ENCODE results near the gene KLHL4.

The KLHL4 gene

GRCh38 chrX:87571964-87572363, 54.4 kb downstream of the KLHL4 start:
- TF ChIP-seq NFIC (IDR thresholded peaks at IDR 0.05) (no peak), CREB1 (IDR thresholded peaks at IDR 0.05; ENCODE audit: low read depth) (no peak), YY1 (IDR thresholded peaks at IDR 0.05; ENCODE audit: low read depth) (no peak), EP300 (IDR thresholded peaks at IDR 0.05; ENCODE audit: borderline replicate concordance) (no peak), ZBTB7A (IDR thresholded peaks at IDR 0.05; ENCODE audit: low read depth) (no peak), CEBPB (IDR thresholded peaks at IDR 0.05) (no peak)

DNA sequence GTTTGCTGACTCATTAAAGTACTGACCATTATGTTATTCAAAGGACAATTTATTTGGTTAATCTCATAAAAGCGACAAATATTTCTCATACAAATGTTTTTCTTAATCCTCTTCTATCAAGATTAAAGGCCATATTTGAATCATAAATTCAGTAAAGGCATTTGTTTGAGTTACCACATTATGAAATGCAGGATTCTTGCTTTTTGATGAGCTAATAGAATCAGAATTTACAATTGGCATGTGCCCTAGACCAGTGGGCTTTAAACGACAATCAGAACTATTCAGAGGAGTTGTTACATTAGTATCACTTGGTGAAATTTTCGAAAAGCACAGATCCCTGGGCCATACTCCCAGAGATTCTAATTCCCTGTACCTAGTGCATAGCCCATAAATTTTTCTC, 55.3 kb downstream of the KLHL4 start:
- TF ChIP-seq FOXM1 (IDR thresholded peaks at IDR 0.05; ENCODE audit: borderline replicate concordance, low read depth), result no peak
- TF ChIP-seq EP300 (IDR thresholded peaks at IDR 0.05; ENCODE audit: borderline replicate concordance), result no peak
- TF ChIP-seq CREB1 (IDR thresholded peaks at IDR 0.05; ENCODE audit: low read depth), result no peak
- TF ChIP-seq CEBPB (IDR thresholded peaks at IDR 0.05), result no peak

GRCh38 chrX:87578978-87579377, 61.4 kb downstream of the KLHL4 start:
- TF ChIP-seq MAX (IDR thresholded peaks at IDR 0.05) (no peak), ZBTB7A (IDR thresholded peaks at IDR 0.05; ENCODE audit: low read depth) (no peak), RAD21 (IDR thresholded peaks at IDR 0.05; ENCODE audit: low read depth) (peak; percentile 31)

- no peak for TF ChIP-seq ZBTB7A (IDR thresholded peaks at IDR 0.05; ENCODE audit: low read depth)
- no peak for TF ChIP-seq EGR1 (IDR thresholded peaks at IDR 0.05)
- TF ChIP-seq MAX (IDR thresholded peaks at IDR 0.05), result no peak
- TF ChIP-seq EP300 (IDR thresholded peaks at IDR 0.05; ENCODE audit: borderline replicate concordance), result no peak
- TF ChIP-seq TAF1 (IDR thresholded peaks at IDR 0.05; ENCODE audit: low read depth), result no peak
- no peak for TF ChIP-seq FOXM1 (IDR thresholded peaks at IDR 0.05; ENCODE audit: borderline replicate concordance, low read depth)
- no peak for TF ChIP-seq CEBPB (IDR thresholded peaks at IDR 0.05)
- TF ChIP-seq USF1 (IDR thresholded peaks at IDR 0.05), result no peak
- TF ChIP-seq, protein P1, sequence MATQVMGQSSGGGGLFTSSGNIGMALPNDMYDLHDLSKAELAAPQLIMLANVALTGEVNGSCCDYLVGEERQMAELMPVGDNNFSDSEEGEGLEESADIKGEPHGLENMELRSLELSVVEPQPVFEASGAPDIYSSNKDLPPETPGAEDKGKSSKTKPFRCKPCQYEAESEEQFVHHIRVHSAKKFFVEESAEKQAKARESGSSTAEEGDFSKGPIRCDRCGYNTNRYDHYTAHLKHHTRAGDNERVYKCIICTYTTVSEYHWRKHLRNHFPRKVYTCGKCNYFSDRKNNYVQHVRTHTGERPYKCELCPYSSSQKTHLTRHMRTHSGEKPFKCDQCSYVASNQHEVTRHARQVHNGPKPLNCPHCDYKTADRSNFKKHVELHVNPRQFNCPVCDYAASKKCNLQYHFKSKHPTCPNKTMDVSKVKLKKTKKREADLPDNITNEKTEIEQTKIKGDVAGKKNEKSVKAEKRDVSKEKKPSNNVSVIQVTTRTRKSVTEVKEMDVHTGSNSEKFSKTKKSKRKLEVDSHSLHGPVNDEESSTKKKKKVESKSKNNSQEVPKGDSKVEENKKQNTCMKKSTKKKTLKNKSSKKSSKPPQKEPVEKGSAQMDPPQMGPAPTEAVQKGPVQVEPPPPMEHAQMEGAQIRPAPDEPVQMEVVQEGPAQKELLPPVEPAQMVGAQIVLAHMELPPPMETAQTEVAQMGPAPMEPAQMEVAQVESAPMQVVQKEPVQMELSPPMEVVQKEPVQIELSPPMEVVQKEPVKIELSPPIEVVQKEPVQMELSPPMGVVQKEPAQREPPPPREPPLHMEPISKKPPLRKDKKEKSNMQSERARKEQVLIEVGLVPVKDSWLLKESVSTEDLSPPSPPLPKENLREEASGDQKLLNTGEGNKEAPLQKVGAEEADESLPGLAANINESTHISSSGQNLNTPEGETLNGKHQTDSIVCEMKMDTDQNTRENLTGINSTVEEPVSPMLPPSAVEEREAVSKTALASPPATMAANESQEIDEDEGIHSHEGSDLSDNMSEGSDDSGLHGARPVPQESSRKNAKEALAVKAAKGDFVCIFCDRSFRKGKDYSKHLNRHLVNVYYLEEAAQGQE (IDR thresholded peaks at IDR 0.05; ENCODE audit: low read depth), result no peak
- TF ChIP-seq NFIC (IDR thresholded peaks at IDR 0.05), result no peak
- TF ChIP-seq YY1 (IDR thresholded peaks at IDR 0.05; ENCODE audit: low read depth), result no peak
- TF ChIP-seq TEAD4 (IDR thresholded peaks at IDR 0.05), result no peak
- no peak for TF ChIP-seq RAD21 (IDR thresholded peaks at IDR 0.05; ENCODE audit: low read depth)
- TF ChIP-seq TCF12 (IDR thresholded peaks at IDR 0.05; ENCODE audit: low read depth), result no peak
- TF ChIP-seq CREB1 (IDR thresholded peaks at IDR 0.05; ENCODE audit: low read depth), result no peak
Observed at GRCh38 chrX:87580862-87581261, 63.3 kb downstream of the KLHL4 start.

DNA sequence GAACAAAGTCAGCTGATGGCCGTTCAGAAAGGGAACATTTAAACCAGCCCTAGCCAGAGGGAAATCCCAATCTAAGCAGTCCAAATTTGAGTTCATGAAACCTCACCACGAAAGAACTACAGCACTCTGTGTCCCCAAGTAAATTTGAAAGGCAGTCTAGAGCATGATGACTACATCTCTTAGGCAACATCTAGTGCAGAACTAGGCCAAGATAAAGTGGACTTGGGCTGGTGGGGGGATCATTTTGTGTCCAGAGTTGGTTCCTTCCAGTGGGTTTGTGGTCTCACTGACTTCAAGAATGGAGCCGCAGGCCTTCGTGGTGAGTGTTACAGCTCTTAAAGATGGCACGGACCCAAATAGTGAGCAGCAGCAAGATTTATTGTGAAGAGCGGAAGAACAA, 64.9 kb downstream of the KLHL4 start:
- TF ChIP-seq RAD21 (IDR thresholded peaks at IDR 0.05; ENCODE audit: low read depth) (no peak), TCF12 (IDR thresholded peaks at IDR 0.05; ENCODE audit: low read depth) (no peak), CEBPB (IDR thresholded peaks at IDR 0.05) (no peak), USF1 (IDR thresholded peaks at IDR 0.05) (no peak), TEAD4 (IDR thresholded peaks at IDR 0.05) (no peak), MAX (IDR thresholded peaks at IDR 0.05) (no peak), FOXM1 (IDR thresholded peaks at IDR 0.05; ENCODE audit: borderline replicate concordance, low read depth) (no peak), EP300 (IDR thresholded peaks at IDR 0.05; ENCODE audit: borderline replicate concordance) (no peak)

DNA sequence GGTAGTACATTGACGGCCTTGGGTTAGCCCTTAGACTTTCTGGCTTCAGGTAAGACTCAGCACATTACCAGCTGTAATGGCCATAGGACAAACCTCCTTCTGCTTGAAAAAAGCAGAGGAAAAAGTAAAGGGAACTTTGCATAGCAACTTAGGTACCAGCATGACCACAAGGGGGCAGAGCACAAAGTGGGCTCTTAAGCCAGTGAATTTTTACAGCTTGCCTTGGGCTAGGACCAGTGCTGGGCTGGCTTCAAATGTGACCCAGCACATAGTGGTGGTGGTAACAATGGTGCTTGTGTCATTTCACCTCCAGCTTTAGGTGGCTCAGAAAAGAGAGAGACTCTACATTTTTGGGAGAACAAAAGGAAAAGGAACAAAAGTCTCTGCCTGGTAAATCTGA, 66.1 kb downstream of the KLHL4 start:
- TF ChIP-seq MAX (IDR thresholded peaks at IDR 0.05), result no peak
- peak; percentile 34; the same call in 1 of the 2 replicates for TF ChIP-seq RAD21 (IDR thresholded peaks at IDR 0.05; ENCODE audit: low read depth)

DNA sequence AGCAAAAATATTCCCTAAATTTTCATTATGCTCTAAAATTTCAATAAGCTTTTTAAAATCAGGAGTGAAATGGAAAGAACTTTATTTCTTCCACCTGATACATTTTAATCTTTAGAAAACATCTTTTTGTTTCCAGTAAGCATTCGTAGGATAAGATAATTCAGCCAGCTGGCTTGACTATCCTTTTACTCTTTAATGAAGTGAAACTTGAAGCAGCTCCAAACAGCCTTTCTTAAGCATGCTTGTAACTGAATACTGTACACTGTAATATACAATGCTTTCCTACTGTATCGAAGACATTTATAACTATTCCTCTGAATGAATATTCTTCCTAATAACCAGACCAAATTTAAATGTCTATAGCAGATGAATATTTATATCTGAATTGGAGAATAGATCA, 98.8 kb downstream of the KLHL4 start:
- TF ChIP-seq ZBTB7A (IDR thresholded peaks at IDR 0.05; ENCODE audit: low read depth), result no peak
- no peak for TF ChIP-seq FOXM1 (IDR thresholded peaks at IDR 0.05; ENCODE audit: borderline replicate concordance, low read depth)
- TF ChIP-seq YY1 (IDR thresholded peaks at IDR 0.05; ENCODE audit: low read depth), result no peak
- no peak for TF ChIP-seq CEBPB (IDR thresholded peaks at IDR 0.05)
- TF ChIP-seq RAD21 (IDR thresholded peaks at IDR 0.05; ENCODE audit: low read depth), result no peak
- TF ChIP-seq TAF1 (IDR thresholded peaks at IDR 0.05; ENCODE audit: low read depth), result no peak
- no peak for TF ChIP-seq EGR1 (IDR thresholded peaks at IDR 0.05)
- TF ChIP-seq TCF12 (IDR thresholded peaks at IDR 0.05; ENCODE audit: low read depth), result no peak
- TF ChIP-seq NFIC (IDR thresholded peaks at IDR 0.05), result no peak
- TF ChIP-seq CREB1 (IDR thresholded peaks at IDR 0.05; ENCODE audit: low read depth), result no peak
- no peak for TF ChIP-seq EP300 (IDR thresholded peaks at IDR 0.05; ENCODE audit: borderline replicate concordance)
- no peak for TF ChIP-seq MAX (IDR thresholded peaks at IDR 0.05)
- TF ChIP-seq USF1 (IDR thresholded peaks at IDR 0.05), result no peak

Data from Ishikawa (cell line).